Upper lobe of left lung (tissue), 6 donors: ENCODE data around the gene ACTL6B. TPM values are rescaled to one million over a fixed set of nuclear protein-coding genes. Genes with fewer than 3 reads are reported as not detected.
A peak's percentile ranks its signal among the peaks of the same experiment; 100 is the strongest.

Source experiments
- ATAC-seq, 2 donors: fragments of 200-7000 bp; cut with Tn5 transposase; one replicate each; pipeline ENCODE4 v1.9.1; 2022; ENCODE audit warnings: mild to moderate bottlenecking in 2 of 2, moderate library complexity in 2 of 2; ENCODE audit not compliant: low FRiP score in 2 of 2
- DNase-seq, 2 donors: peaks; one replicate each; pipeline ENCODE4 v3.0.0-alpha.2; 2019 to 2020
- H3K27ac ChIP-seq, 4 donors: fragments of 200-600 bp; sonication (generic); one replicate each; pipeline ENCODE4 v1.5.1; 2016 to 2019
- H3K27me3 ChIP-seq, 4 donors: fragments of 200-600 bp; sonication (generic); one replicate each; pipeline ENCODE4 v1.5.1; 2017 to 2019
- H3K36me3 ChIP-seq, 4 donors: fragments of 200-600 bp; sonication (generic); one replicate each; pipeline ENCODE4 v1.5.1; 2016 to 2019
- H3K4me1 ChIP-seq, 4 donors: fragments of 200-600 bp; sonication (generic); one replicate each; pipeline ENCODE4 v1.5.1; 2018 to 2019
- H3K4me3 ChIP-seq, 4 donors: fragments of 200-600 bp; sonication (generic); one replicate each; pipeline ENCODE4 v1.5.1; 2017 to 2019; ENCODE audit warnings: mild to moderate bottlenecking in 2 of 4, moderate library complexity in 1 of 4
- H3K9me3 ChIP-seq, 4 donors: fragments of 200-600 bp; sonication (generic); one replicate each; pipeline ENCODE4 v1.5.1; 2018 to 2019
- CTCF ChIP-seq, 6 experiments: fragments of 450-650 bp in 4 of 6; fragments of 200-600 bp in 2 of 6; sonication (generic) in 2 of 6; IDR thresholded peaks; one replicate each; pipeline ENCODE4 v1.5.1; 2016 to 2019; ENCODE audit warnings: antibody characterized with exemption in 6 of 6
- EP300 ChIP-seq, 4 donors: sonication (generic); formaldehyde crosslinking; IDR thresholded peaks; one replicate each; pipeline ENCODE4 v1.5.1; 2017; ENCODE audit warnings: antibody characterized with exemption in 4 of 4, control low read depth in 2 of 4
- POLR2A ChIP-seq, 4 donors: fragments of 450-650 bp; IDR thresholded peaks; one replicate each; pipeline ENCODE4 v1.5.1; 2016 to 2017; ENCODE audit warnings: antibody characterized with exemption in 4 of 4, mild to moderate bottlenecking in 2 of 4
- POLR2AphosphoS5 ChIP-seq, 2 donors: sonication (generic); formaldehyde crosslinking; IDR thresholded peaks; one replicate each; pipeline ENCODE4 v1.5.1; 2017; ENCODE audit warnings: antibody characterized with exemption in 2 of 2
- WGBS, 2 donors: methylation state at CpG; one replicate each; pipeline ENCODE4 v1.1.5; 2017 to 2018; 5-methylcytosine and 5-hydroxymethylcytosine counted together
- total RNA-seq, 6 donors: library from RNA; depleted of rRNA in 4 of 6; stranded (reverse); fragments of >200 nt in 4 of 6; gene quantifications; one replicate each; pipeline versions ENCODE4 v1.1.0 to v1.2.1, GENCODE V29; 2016 to 2021
- donor health status: DM: no; HTN: no; CAD: no; lungs with moderate emphysema.
- donor health status: DM: no; HTN: yes; CAD: no; lungs with severe emphysema.

Gene ACTL6B
- total RNA-seq, 6 donors from 2014 or later = not detected

GRCh38 chr7:100686201-100686821 is 30.1 kb upstream of the ACTL6B start:
- Histone ChIP-seq H3K27me3 (no peaks in the 10 kb centered on the region), H3K4me3 (no peak overlapping the region), H3K36me3 (peaks cover 40 to 86% (median 74%) of the 10 kb centered on the region in 4 donors), H3K4me1 (peaks cover 5 to 16% (median 7%) of the 10 kb centered on the region in 4 donors), H3K9me3 (no peaks in the 10 kb centered on the region), H3K27ac (no peak overlapping the region)
- WGBS, 2 donors = 86 to 88% methylated on average over 33 of the region's 33 CpGs
- no peak for ATAC-seq
- TF ChIP-seq EP300 (IDR thresholded peaks at IDR 0.05) = no peak
- TF ChIP-seq CTCF (IDR thresholded peaks at IDR 0.05) = no peak
- TF ChIP-seq POLR2AphosphoS5 (IDR thresholded peaks at IDR 0.05) = no peak
- TF ChIP-seq POLR2A (IDR thresholded peaks at IDR 0.05) = no peak
- DNase-seq = peak in 1 of 2 donors; percentile 82

- peaks cover 0 to 10% (median under 1%) of the 10 kb centered on the region in 4 donors for H3K4me1 ChIP-seq
- peaks cover 40 to 88% (median 77%) of the 10 kb centered on the region in 4 donors for H3K36me3 ChIP-seq
- WGBS, 2 donors = 88 to 94% methylated on average over 15 to 16 of the region's 17 CpGs
- no peaks in the 10 kb centered on the region for H3K9me3 ChIP-seq
- no peak overlapping the region for H3K4me3 ChIP-seq
- DNase-seq = peak in 1 of 2 donors; percentile 52
- TF ChIP-seq CTCF (IDR thresholded peaks at IDR 0.05) (no peak), POLR2AphosphoS5 (IDR thresholded peaks at IDR 0.05) (no peak), EP300 (IDR thresholded peaks at IDR 0.05) (no peak), POLR2A (IDR thresholded peaks at IDR 0.05) (no peak)
- no peaks in the 10 kb centered on the region for H3K27me3 ChIP-seq
- no peak for ATAC-seq
- no peak overlapping the region for H3K27ac ChIP-seq
Measured at GRCh38 chr7:100685631-100686145, 29.4 kb upstream of the ACTL6B start.

- no peak overlapping the region for H3K27ac ChIP-seq
- H3K4me1 ChIP-seq = peaks cover 0 to 10% (median 0%) of the 10 kb centered on the region in 4 donors
- TF ChIP-seq EP300 (IDR thresholded peaks at IDR 0.05) = no peak
- TF ChIP-seq POLR2AphosphoS5 (IDR thresholded peaks at IDR 0.05) = no peak
- TF ChIP-seq CTCF (IDR thresholded peaks at IDR 0.05) = no peak
- no peak for TF ChIP-seq POLR2A (IDR thresholded peaks at IDR 0.05)
- no peaks in the 10 kb centered on the region for H3K9me3 ChIP-seq
- H3K4me3 ChIP-seq = no peak overlapping the region
- no peaks in the 10 kb centered on the region for H3K27me3 ChIP-seq
- WGBS, 2 donors = 90 to 94% methylated on average over 14 to 18 of the region's 18 CpGs
- peak in 1 of 2 donors; percentile 32 for DNase-seq
- ATAC-seq = no peak
- H3K36me3 ChIP-seq = peaks cover 40 to 94% (median 81%) of the 10 kb centered on the region in 4 donors
Measured at GRCh38 chr7:100685049-100685605, 28.9 kb upstream of the ACTL6B start.

GRCh38 chr7:100684534-100685042 is 28.3 kb upstream of the ACTL6B start:
- Histone ChIP-seq H3K4me3 (no peak overlapping the region), H3K27me3 (no peaks in the 10 kb centered on the region), H3K36me3 (peaks cover 40 to 97% (median 84%) of the 10 kb centered on the region in 4 donors), H3K4me1 (peaks cover 0 to 8% (median 3%) of the 10 kb centered on the region in 4 donors), H3K9me3 (no peaks in the 10 kb centered on the region), H3K27ac (no peak overlapping the region)
- peak in 1 of 2 donors; percentile 60 for DNase-seq
- WGBS, 2 donors = 91 to 97% methylated on average over 6 to 16 of the region's 16 CpGs
- TF ChIP-seq CTCF (IDR thresholded peaks at IDR 0.05) = no peak
- no peak for TF ChIP-seq POLR2A (IDR thresholded peaks at IDR 0.05)
- no peak for TF ChIP-seq EP300 (IDR thresholded peaks at IDR 0.05)
- no peak for TF ChIP-seq POLR2AphosphoS5 (IDR thresholded peaks at IDR 0.05)
- ATAC-seq = no peak
